AG08395 (cell line): ENCODE results near the gene ZNF17.
"Not testable (repeated sequence)": the region's sequence is repeated elsewhere in the genome, so short reads cannot be mapped to it uniquely, and the experiment has no call there.

Experiments
- DNase-seq: peaks from one replicate; pipeline ENCODE4 v3.0.0; 2012; ENCODE audit warnings: mixed read lengths, low spot score

ZNF17 gene

GRCh38 chr19:57410877-57411671 is at the start of gene ZNF17:
Gene ZNF17, plus strand, starts transcription at chr19:57411161. Its CDS starts 2,455 bp downstream, at chr19:57413616.
- peak; percentile 96 for DNase-seq

- no peak for DNase-seq
These were observed 48.5 kb upstream of the ZNF17 start for GRCh38 chr19:57362419-57362818.

- peak; percentile 98 for DNase-seq
These were observed 47.8 kb upstream of the ZNF17 start, which contains the start of the genes TRAPPC2B and ZNF547 for GRCh38 chr19:57362997-57363687. Gene TRAPPC2B, plus strand, starts transcription at chr19:57363551. Its CDS starts 1,283 bp downstream, at chr19:57364834. Gene ZNF547, plus strand, starts transcription at chr19:57363551. Its CDS starts 5,005 bp downstream, at chr19:57368556.

GRCh38 chr19:57363688-57364181 is 47.2 kb upstream of the ZNF17 start:
- DNase-seq = peak; percentile 34

GRCh38 chr19:57366776-57367175 is 44.2 kb upstream of the ZNF17 start:
- no peak for DNase-seq

GRCh38 chr19:57374179-57374578 is 36.8 kb upstream of the ZNF17 start:
- no peak for DNase-seq

GRCh38 chr19:57374647-57375046 is 36.3 kb upstream of the ZNF17 start:
- not testable (repeated sequence) for DNase-seq

GRCh38 chr19:57376151-57376550 is 34.8 kb upstream of the ZNF17 start:
- DNase-seq = no peak

- no peak for DNase-seq
These were observed 33.3 kb upstream of the ZNF17 start for GRCh38 chr19:57377498-57378146.

GRCh38 chr19:57380923-57381322 is 30.0 kb upstream of the ZNF17 start:
- no peak for DNase-seq

- DNase-seq = no peak
These were observed 28.0 kb upstream of the ZNF17 start for GRCh38 chr19:57382806-57383488.

GRCh38 chr19:57389194-57389729 is 21.7 kb upstream of the ZNF17 start:
- DNase-seq = no peak

GRCh38 chr19:57389730-57390598 is 21.0 kb upstream of the ZNF17 start, which contains the start of gene ZNF548:
Gene ZNF548, plus strand, starts transcription at chr19:57389854. Its CDS starts 246 bp downstream, at chr19:57390100.
- peak; percentile 97 for DNase-seq

GRCh38 chr19:57395710-57396109 is 15.3 kb upstream of the ZNF17 start:
- no peak for DNase-seq

- no peak for DNase-seq
These were observed 12.1 kb upstream of the ZNF17 start for GRCh38 chr19:57398868-57399267.

- DNase-seq = no peak
These were observed 7.0 kb upstream of the ZNF17 start for GRCh38 chr19:57403737-57404563.

GRCh38 chr19:57406516-57407123 is 4.3 kb upstream of the ZNF17 start:
- peak; percentile 75 for DNase-seq

GRCh38 chr19:57419439-57419838 is 8.5 kb downstream of the ZNF17 start:
- no peak for DNase-seq

GRCh38 chr19:57421037-57421436 is 10.1 kb downstream of the ZNF17 start:
- no peak for DNase-seq
